Urinary bladder (tissue), 4 donors: ENCODE measurements around the gene ENO4. TPM values are rescaled to one million over a fixed set of nuclear protein-coding genes. Genes with fewer than 3 reads are reported as not detected.

Source experiments
- DNase-seq: peaks from one replicate; pipeline ENCODE4 v3.0.0-alpha.2; 2015; ENCODE audit errors: extremely low spot score
- H3K27ac ChIP-seq: one replicate; pipeline ENCODE4 v1.5.1; 2013; ENCODE audit warnings: low read depth, mild to moderate bottlenecking, moderate library complexity
- H3K36me3 ChIP-seq: one replicate; pipeline ENCODE4 v1.6.1; 2013; ENCODE audit warnings: mild to moderate bottlenecking, moderate library complexity; ENCODE audit not compliant: insufficient read depth
- H3K4me1 ChIP-seq: one replicate; pipeline ENCODE4 v1.6.1; 2013; ENCODE audit warnings: mild to moderate bottlenecking, moderate library complexity; ENCODE audit not compliant: insufficient read depth
- H3K4me3 ChIP-seq: one replicate; pipeline ENCODE4 v1.5.1; 2013; ENCODE audit warnings: low read depth, low read length
- WGBS: extraction: QIAGEN DNeasy Blood & Tissue Kit; methylation state at CpG from one replicate; pipeline ENCODE4 v1.1.7; 2013; 5-methylcytosine and 5-hydroxymethylcytosine counted together
- polyA plus RNA-seq: library from polyadenylated mRNA; stranded (reverse); fragments of 200-250 nt; gene quantifications from one replicate; pipeline ENCODE4 v1.2.3, GENCODE V29; 2013
- total RNA-seq: library from RNA; depleted of rRNA; stranded (reverse); fragments of >200 nt; gene quantifications from one replicate; pipeline ENCODE4 v1.2.3, GENCODE V29; 2014
- donor health status: healthy with polysubstance abuse.
- donor health status: healthy.

Gene ENO4
- total and polyA plus RNA-seq, 2 donors: 0.28 to 0.74 TPM

DNA sequence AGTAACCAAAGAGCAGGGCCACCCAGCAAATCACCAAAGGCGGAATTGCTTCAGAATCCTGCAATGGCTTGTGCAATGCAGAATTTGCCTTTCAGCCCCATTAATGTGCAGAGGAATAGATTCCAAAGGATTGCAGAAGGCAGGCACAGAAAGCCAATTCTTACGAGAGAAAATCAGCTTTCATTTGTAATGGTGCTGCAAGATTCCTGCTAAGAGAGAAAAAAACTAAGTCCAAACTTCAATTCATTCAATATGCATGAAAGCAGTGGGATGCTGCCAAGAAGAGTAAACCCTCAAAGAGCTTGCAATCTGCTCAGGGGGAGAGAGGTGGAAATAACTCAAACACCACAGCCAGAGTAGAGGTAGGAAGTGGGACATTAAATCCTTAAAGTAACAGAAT is 70.4 kb downstream of the ENO4 start:
- no peaks in the 10 kb centered on the region for H3K36me3 ChIP-seq
- H3K4me3 ChIP-seq: no peak overlapping the region
- no peaks in the 10 kb centered on the region for H3K4me1 ChIP-seq
- no peak for DNase-seq
- 49% methylated on average over 2 of the region's 2 CpGs for WGBS
- no peak overlapping the region for H3K27ac ChIP-seq

DNA sequence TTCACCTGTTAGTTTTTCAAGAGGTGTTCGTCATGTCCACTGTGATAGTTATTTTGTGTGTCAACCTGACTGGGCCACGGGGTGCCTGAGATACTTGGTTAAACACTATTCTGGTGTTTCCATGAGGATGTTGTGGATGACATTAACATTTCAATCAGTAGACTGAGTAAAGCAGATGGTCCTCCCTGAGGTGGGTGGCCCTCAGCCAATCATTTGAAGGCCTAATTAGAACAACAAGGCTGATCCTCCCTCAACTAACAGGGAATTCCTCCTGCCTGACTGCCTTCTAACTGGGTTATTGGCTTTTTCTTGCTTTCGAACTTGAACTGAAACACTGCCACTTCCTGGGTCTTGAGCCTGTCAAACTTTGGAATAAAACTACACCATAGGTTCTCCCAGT is 75.8 kb downstream of the ENO4 start:
- H3K4me1 ChIP-seq: no peaks in the 10 kb centered on the region
- H3K36me3 ChIP-seq: no peaks in the 10 kb centered on the region
- H3K4me3 ChIP-seq: no peak overlapping the region
- 89% methylated on average over 3 of the region's 3 CpGs for WGBS
- H3K27ac ChIP-seq: no peak overlapping the region
- DNase-seq: no peak

DNA sequence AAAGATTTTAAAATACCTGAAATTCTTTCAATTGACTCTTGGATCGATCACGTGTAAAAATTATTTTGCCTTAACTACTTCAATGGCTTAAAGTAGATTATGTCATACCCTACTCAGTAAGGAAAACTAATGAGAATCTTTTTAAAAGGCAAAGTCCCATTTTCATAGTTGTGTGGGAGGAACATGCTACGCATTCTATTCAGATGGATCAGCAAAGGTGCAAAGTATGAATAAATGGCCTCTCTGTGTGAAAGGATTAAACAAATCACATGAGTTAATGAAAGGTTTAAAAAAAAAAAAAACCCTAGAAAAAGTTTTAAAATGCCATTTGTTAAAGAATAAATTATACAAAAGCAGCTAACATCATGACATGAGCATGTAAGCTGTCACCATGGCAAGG is 77.1 kb downstream of the ENO4 start:
- WGBS: 90% methylated on average over 3 of the region's 3 CpGs

DNA sequence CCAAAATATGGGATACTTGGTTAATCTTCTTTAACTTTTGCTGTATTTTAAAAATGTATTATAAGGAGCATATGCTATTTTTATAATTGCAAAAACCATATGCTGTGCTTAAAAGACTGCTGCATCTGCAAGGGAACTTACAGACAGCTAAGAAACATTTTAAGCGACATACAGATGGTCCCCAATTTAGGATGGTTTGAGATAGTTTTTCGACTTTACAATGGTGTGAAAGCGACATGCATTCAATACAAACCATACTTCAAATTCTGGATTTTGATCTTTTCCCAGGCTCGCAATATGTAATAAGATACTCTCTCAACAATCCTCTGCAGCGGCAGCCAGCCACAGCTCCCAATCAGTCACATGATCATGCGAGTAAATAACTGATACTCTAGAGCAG is 82.5 kb downstream of the ENO4 start:
- H3K4me3 ChIP-seq: no peak overlapping the region
- no peaks in the 10 kb centered on the region for H3K4me1 ChIP-seq
- H3K36me3 ChIP-seq: no peaks in the 10 kb centered on the region
- 93% methylated on average over 6 of the region's 6 CpGs for WGBS
- no peak for DNase-seq
- H3K27ac ChIP-seq: no peak overlapping the region

More for the DNA sequence above, 77.1 kb downstream of the ENO4 start:
- no peak overlapping the region for H3K4me3 ChIP-seq
- no peaks in the 10 kb centered on the region for H3K36me3 ChIP-seq
- H3K27ac ChIP-seq: no peak overlapping the region
- no peak for DNase-seq
- H3K4me1 ChIP-seq: no peaks in the 10 kb centered on the region

Other genes starting within 250 kb of the ENO4 start
- gene PNLIPRP2, start 228.5 kb upstream of the ENO4 start, total RNA-seq: not detected
- 0.06 TPM for gene PNLIPRP2, start 228.5 kb upstream of the ENO4 start, polyA plus RNA-seq
- 24.4 TPM for gene HSPA12A, start 106.9 kb upstream of the ENO4 start, total RNA-seq
- 9.1 TPM for gene HSPA12A, start 106.9 kb upstream of the ENO4 start, polyA plus RNA-seq
- gene SHTN1, start 155.7 kb downstream of the ENO4 start, total RNA-seq: 14.9 TPM
- 2.9 TPM for gene SHTN1, start 155.7 kb downstream of the ENO4 start, polyA plus RNA-seq